NCI-H1436 (cell line): ENCODE results near the gene ISG15.
"Not testable (repeated sequence)": the region's sequence is repeated elsewhere in the genome, so short reads cannot be mapped to it uniquely, and the experiment has no call there.

Source experiments
- DNase-seq: peaks from one replicate; lab custom pipeline; 2025; lab: John Stamatoyannopoulos, UW

The ISG15 gene

GRCh38 chr1:1046767-1047166 is 33.5 kb downstream of the ISG15 start:
- no peak for DNase-seq

GRCh38 chr1:1047407-1047806 is 34.1 kb downstream of the ISG15 start:
- no peak for DNase-seq

GRCh38 chr1:1047963-1048362 is 34.7 kb downstream of the ISG15 start:
- DNase-seq, result no peak

GRCh38 chr1:1048765-1049164 is 35.5 kb downstream of the ISG15 start:
- no peak for DNase-seq

- DNase-seq, result no peak
Measured at GRCh38 chr1:1049318-1050165, 36.2 kb downstream of the ISG15 start.

- DNase-seq, result no peak
Measured at GRCh38 chr1:1050577-1051052, 37.3 kb downstream of the ISG15 start.

- no peak for DNase-seq
Measured at GRCh38 chr1:1051127-1051810, 38.0 kb downstream of the ISG15 start.

GRCh38 chr1:1052003-1052840 is 38.9 kb downstream of the ISG15 start:
- no peak for DNase-seq

- no peak for DNase-seq
Measured at GRCh38 chr1:1053022-1053421, 39.7 kb downstream of the ISG15 start.

GRCh38 chr1:1053682-1054081 is 40.4 kb downstream of the ISG15 start:
- no peak for DNase-seq

- no peak for DNase-seq
Measured at GRCh38 chr1:1054099-1054700, 40.9 kb downstream of the ISG15 start.

- no peak for DNase-seq
Measured at GRCh38 chr1:1054971-1055370, 41.7 kb downstream of the ISG15 start.

GRCh38 chr1:1055841-1056736 is 42.8 kb downstream of the ISG15 start:
- no peak for DNase-seq

GRCh38 chr1:1057769-1058087 is 44.4 kb downstream of the ISG15 start:
- not testable (repeated sequence) for DNase-seq

GRCh38 chr1:1058088-1058905 is 45.0 kb downstream of the ISG15 start:
- no peak for DNase-seq

GRCh38 chr1:1058921-1059493 is 45.7 kb downstream of the ISG15 start:
- DNase-seq, result no peak

GRCh38 chr1:1059494-1060280 is 46.4 kb downstream of the ISG15 start:
- peak; percentile 76 for DNase-seq

GRCh38 chr1:1060281-1061000 is 47.1 kb downstream of the ISG15 start:
- no peak for DNase-seq
